CD4-positive, CD25-positive, alpha-beta regulatory T cell (primary cell): ENCODE results near the gene CBARP. TPM values are rescaled to one million over a fixed set of nuclear protein-coding genes. Genes with fewer than 3 reads are reported as not detected.

Experiments
- ATAC-seq, 2 donors: fragments of 150-1000 bp; cut with Tn5 transposase; one replicate each; pipeline ENCODE4 v1.10.0; 2021; ENCODE audit warnings: low read depth in 2 of 2, moderate number of reproducible peaks in 2 of 2, moderate library complexity in 1 of 2
- DNase-seq, 3 donors: peaks; one replicate each; pipeline versions ENCODE4 v3.0.0 to v3.0.0-alpha.2; 2012 to 2022; ENCODE audit warnings: mixed read lengths in 1 of 3
- H3K27ac ChIP-seq: one replicate; pipeline ENCODE4 v1.7.0; 2013; ENCODE audit warnings: mild to moderate bottlenecking, low read length; ENCODE audit not compliant: insufficient read depth, poor library complexity, severe bottlenecking
- H3K27me3 ChIP-seq: one replicate; pipeline ENCODE4 v1.7.0; 2013; ENCODE audit warnings: low read length; ENCODE audit not compliant: control insufficient read depth, insufficient read depth
- H3K36me3 ChIP-seq: one replicate; pipeline ENCODE4 v1.7.0; 2013; ENCODE audit warnings: mild to moderate bottlenecking, low read length, moderate library complexity; ENCODE audit not compliant: control insufficient read depth, insufficient read depth
- H3K4me1 ChIP-seq: 2 replicates; pipeline ENCODE4 v1.7.0; 2013; ENCODE audit warnings: mild to moderate bottlenecking, low read length; ENCODE audit not compliant: insufficient read depth, control insufficient read depth, poor library complexity, severe bottlenecking
- H3K4me3 ChIP-seq: one replicate; pipeline ENCODE4 v1.7.0; 2013; ENCODE audit warnings: low read depth, mild to moderate bottlenecking, low read length, moderate library complexity
- H3K9me3 ChIP-seq, 2 experiments: 1 replicate in 1 of 2; 2 replicates in 1 of 2; pipeline ENCODE4 v1.7.0; 2013; ENCODE audit warnings: low read length in 2 of 2, mild to moderate bottlenecking in 1 of 2, moderate library complexity in 1 of 2; ENCODE audit not compliant: control insufficient read depth in 2 of 2
- H3K27ac Mint-ChIP-seq, 3 donors: one replicate each; pipeline ENCODE4 v1.8.0; 2020 to 2022; ENCODE audit warnings: mild to moderate bottlenecking in 3 of 3, mixed read lengths in 3 of 3, moderate library complexity in 2 of 3
- H3K27me3 Mint-ChIP-seq: one replicate; pipeline ENCODE4 v1.8.0; 2022; ENCODE audit warnings: mild to moderate bottlenecking, mixed read lengths
- H3K36me3 Mint-ChIP-seq: one replicate; pipeline ENCODE4 v1.8.0; 2020; ENCODE audit warnings: mixed read lengths
- H3K4me1 Mint-ChIP-seq, 4 donors: one replicate each; pipeline ENCODE4 v1.8.0; 2020 to 2022; ENCODE audit warnings: mixed read lengths in 4 of 4, mild to moderate bottlenecking in 1 of 4
- H3K4me3 Mint-ChIP-seq, 4 donors: one replicate each; pipeline ENCODE4 v1.8.0; 2020 to 2022; ENCODE audit warnings: mild to moderate bottlenecking in 4 of 4, mixed read lengths in 4 of 4, moderate library complexity in 3 of 4
- H3K9me3 Mint-ChIP-seq, 7 donors: one replicate each; pipeline ENCODE4 v1.8.0; 2020 to 2022; ENCODE audit warnings: mixed read lengths in 7 of 7, mild to moderate bottlenecking in 3 of 7, moderate library complexity in 2 of 7
- polyA plus RNA-seq, 4 donors: library from polyadenylated mRNA; unstranded; fragments of 300-500 nt; fragmentation: Illumina TruSeq; gene quantifications; one replicate each; pipeline ENCODE4 v1.2.3, GENCODE V29; 2021
- total RNA-seq: library from RNA; stranded (reverse); gene quantifications from one replicate; pipeline ENCODE4 v1.2.3, GENCODE V29; 2022

Gene CBARP
- total RNA-seq (0.12 TPM), polyA plus RNA-seq (not detected)

- no peaks in the 10 kb centered on the region for H3K27me3 ChIP-seq
- Mint-ChIP-seq H3K4me3 (peak within 1 kb of the TSS; percentile 83 to 89 (median 86)), H3K9me3 (peaks cover 0 to 3% (median 0%) of the 10 kb centered on the region in 7 donors), H3K27me3 (peaks cover 21% of the 10 kb centered on the region), H3K36me3 (no peaks in the 10 kb centered on the region), H3K4me1 (peaks cover 0 to 34% (median 15%) of the 10 kb centered on the region in 4 donors), H3K27ac (peak within 1 kb of the TSS; percentile 68 to 76 (median 71))
- no peak within 1 kb of the TSS for H3K4me3 ChIP-seq
- H3K27ac ChIP-seq, result no peak within 1 kb of the TSS
- DNase-seq (peak in 1 of 3 donors; percentile 47), ATAC-seq (no peak)
- no peaks in the 10 kb centered on the region for H3K9me3 ChIP-seq
- H3K4me1 ChIP-seq, result peaks cover 37% of the 10 kb centered on the region
- no peaks in the 10 kb centered on the region for H3K36me3 ChIP-seq
Observed at GRCh38 chr19:1237754-1238368, at the start of gene CBARP. CBARP (minus strand) TSS chr19:1238005; CDS start chr19:1236100, 1,905 bp downstream.

DNA sequence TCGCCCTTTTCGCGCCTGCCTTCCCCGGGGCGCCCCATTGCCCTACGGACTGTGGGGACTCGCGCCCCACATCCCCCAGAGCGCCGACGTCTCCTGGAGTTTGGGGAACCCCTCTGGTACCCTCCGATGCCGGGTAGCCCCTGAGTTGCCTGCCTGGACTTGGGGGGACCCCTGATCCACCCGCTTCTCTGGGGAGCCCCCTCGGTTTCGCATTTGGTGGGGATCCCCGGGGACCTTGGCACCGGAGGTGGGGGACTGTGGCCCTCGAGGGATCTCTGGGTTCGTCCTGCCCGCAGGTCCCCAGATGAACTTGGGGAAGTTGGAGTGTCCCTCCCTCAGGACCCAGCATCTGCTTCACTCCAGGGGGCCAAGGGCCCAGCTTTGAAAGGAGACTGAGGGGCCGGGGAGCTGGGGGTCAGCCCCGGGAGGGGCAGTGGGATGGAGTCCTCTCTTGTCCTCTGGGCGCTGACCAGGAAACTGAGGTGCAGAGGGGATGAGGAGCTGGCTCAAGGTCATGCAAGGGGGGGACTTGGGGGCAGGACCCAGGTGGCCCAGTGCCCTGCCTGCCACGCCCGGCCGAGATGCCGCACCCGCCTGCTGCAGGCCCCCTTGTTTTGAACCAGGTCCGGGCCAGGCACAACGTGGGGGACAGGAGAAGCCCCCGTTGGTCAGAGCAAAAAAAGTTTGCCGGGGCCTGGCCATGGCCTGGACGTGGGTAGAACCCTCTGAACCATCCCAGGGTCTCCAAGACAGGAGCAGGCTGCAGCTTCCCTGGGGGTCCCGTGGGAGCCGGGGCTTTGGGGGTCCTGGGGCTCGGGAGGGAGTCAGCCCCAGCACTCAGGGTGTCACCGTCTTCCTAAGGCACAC, 48.9 kb upstream of the CBARP start:
- Histone ChIP-seq H3K27me3 (peaks cover 3% of the 10 kb centered on the region), H3K36me3 (no peaks in the 10 kb centered on the region), H3K27ac (no peak overlapping the region), H3K4me3 (no peak overlapping the region), H3K4me1 (peaks cover 5% of the 10 kb centered on the region), H3K9me3 (no peaks in the 10 kb centered on the region)
- peaks cover 0 to 8% (median 2%) of the 10 kb centered on the region in 4 donors for H3K4me1 Mint-ChIP-seq
- H3K9me3 Mint-ChIP-seq, result peaks cover 0 to 2% (median 0%) of the 10 kb centered on the region in 7 donors
- H3K27me3 Mint-ChIP-seq, result peaks cover 20% of the 10 kb centered on the region
- H3K36me3 Mint-ChIP-seq, result peaks cover 3% of the 10 kb centered on the region
- H3K27ac Mint-ChIP-seq, result no peak overlapping the region
- ATAC-seq (no peak), DNase-seq (no peak)
- peak overlapping the region in 1 of 4 donors; percentile 54 for H3K4me3 Mint-ChIP-seq

GRCh38 chr19:1285737-1286360, 48.0 kb upstream of the CBARP start, which contains the start of gene EFNA2:
EFNA2 (plus strand) TSS chr19:1285873; CDS start chr19:1286169, 296 bp downstream.
- DNase-seq (no peak), ATAC-seq (no peak)
- no peaks in the 10 kb centered on the region for H3K36me3 ChIP-seq
- peaks cover 3% of the 10 kb centered on the region for H3K27me3 ChIP-seq
- no peak within 1 kb of the TSS for H3K27ac ChIP-seq
- H3K4me1 ChIP-seq, result peaks cover 5% of the 10 kb centered on the region
- H3K4me3 Mint-ChIP-seq, result peak within 1 kb of the TSS; percentile 38 to 89 (median 48)
- H3K36me3 Mint-ChIP-seq, result peaks cover 3% of the 10 kb centered on the region
- H3K4me3 ChIP-seq, result no peak within 1 kb of the TSS
- H3K9me3 ChIP-seq, result no peaks in the 10 kb centered on the region
- H3K27ac Mint-ChIP-seq, result no peak within 1 kb of the TSS
- H3K4me1 Mint-ChIP-seq, result peaks cover 0 to 8% (median 2%) of the 10 kb centered on the region in 4 donors
- peaks cover 20% of the 10 kb centered on the region for H3K27me3 Mint-ChIP-seq
- peaks cover 0 to 2% (median 0%) of the 10 kb centered on the region in 7 donors for H3K9me3 Mint-ChIP-seq

DNA sequence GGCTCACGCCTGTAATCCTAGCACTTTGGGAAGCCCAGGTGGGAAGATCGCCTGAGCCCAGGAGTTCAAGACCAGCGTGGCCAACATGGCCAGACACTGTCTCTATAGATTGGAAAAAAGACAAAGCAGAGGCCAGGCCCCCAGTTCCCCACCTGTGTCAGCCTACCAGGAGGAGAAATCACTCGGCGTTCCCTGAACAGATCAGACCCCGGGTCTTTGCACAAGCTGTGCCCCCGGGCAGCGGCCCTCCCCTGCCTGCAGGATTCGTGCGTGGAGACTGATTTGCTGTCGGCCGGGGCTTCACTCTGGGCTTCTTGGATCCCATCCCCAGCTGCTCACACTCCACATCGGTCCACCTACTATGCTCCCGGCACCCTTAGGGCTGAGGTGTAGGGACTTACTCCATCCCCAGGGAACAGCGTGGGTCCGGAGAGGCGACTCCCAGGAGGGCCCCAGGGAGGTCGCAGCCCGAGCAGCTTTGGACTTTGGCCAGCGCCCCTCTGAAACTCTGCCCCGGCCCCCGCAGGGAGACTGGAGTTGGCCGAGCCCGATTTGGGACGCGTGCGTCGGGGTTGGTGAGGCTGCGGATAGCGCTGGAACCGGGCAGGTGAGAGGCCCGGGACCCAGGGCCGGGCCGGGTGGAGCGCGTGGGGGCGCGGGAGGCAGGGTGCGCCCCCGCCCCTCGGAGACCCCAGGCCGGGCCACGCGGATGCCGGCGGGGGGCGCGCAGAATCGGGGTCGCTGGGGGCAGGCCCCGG, 47.4 kb upstream of the CBARP start:
- Mint-ChIP-seq H3K27me3 (peaks cover 20% of the 10 kb centered on the region), H3K27ac (no peak overlapping the region), H3K4me3 (peak overlapping the region; percentile 38 to 89 (median 48)), H3K4me1 (peaks cover 0 to 8% (median 2%) of the 10 kb centered on the region in 4 donors), H3K36me3 (peaks cover 3% of the 10 kb centered on the region), H3K9me3 (peaks cover 0 to 2% (median 0%) of the 10 kb centered on the region in 7 donors)
- Histone ChIP-seq H3K9me3 (no peaks in the 10 kb centered on the region), H3K4me3 (no peak overlapping the region), H3K4me1 (peaks cover 5% of the 10 kb centered on the region), H3K27me3 (peaks cover 3% of the 10 kb centered on the region), H3K27ac (no peak overlapping the region), H3K36me3 (no peaks in the 10 kb centered on the region)
- DNase-seq (no peak), ATAC-seq (no peak)

GRCh38 chr19:1284293-1284978, 46.6 kb upstream of the CBARP start:
- H3K27ac Mint-ChIP-seq, result no peak overlapping the region
- no peak for DNase-seq

GRCh38 chr19:1283917-1284292, 46.1 kb upstream of the CBARP start:
- Mint-ChIP-seq H3K36me3 (peaks cover 7% of the 10 kb centered on the region), H3K27me3 (peaks cover 25% of the 10 kb centered on the region)

More at GRCh38 chr19:1284293-1284978, 46.6 kb upstream of the CBARP start:
- Mint-ChIP-seq H3K36me3 (peaks cover 7% of the 10 kb centered on the region), H3K9me3 (peaks cover 0 to 2% (median 0%) of the 10 kb centered on the region in 7 donors), H3K27me3 (peaks cover 25% of the 10 kb centered on the region), H3K4me3 (peak overlapping the region; percentile 29 to 89 (median 48)), H3K4me1 (peaks cover 0 to 15% (median 7%) of the 10 kb centered on the region in 4 donors)
- no peaks in the 10 kb centered on the region for H3K36me3 ChIP-seq
- H3K27ac ChIP-seq, result no peak overlapping the region
- no peak overlapping the region for H3K4me3 ChIP-seq
- no peaks in the 10 kb centered on the region for H3K9me3 ChIP-seq
- no peak for ATAC-seq
- H3K27me3 ChIP-seq, result peaks cover 3% of the 10 kb centered on the region
- H3K4me1 ChIP-seq, result peaks cover 7% of the 10 kb centered on the region

More at GRCh38 chr19:1283917-1284292, 46.1 kb upstream of the CBARP start:
- no peak for ATAC-seq
- Histone ChIP-seq H3K36me3 (peaks cover 3% of the 10 kb centered on the region), H3K4me3 (no peak overlapping the region), H3K9me3 (no peaks in the 10 kb centered on the region), H3K27ac (no peak overlapping the region), H3K27me3 (peaks cover 3% of the 10 kb centered on the region), H3K4me1 (peaks cover 8% of the 10 kb centered on the region)
- peaks cover 0 to 15% (median 8%) of the 10 kb centered on the region in 4 donors for H3K4me1 Mint-ChIP-seq
- no peak overlapping the region for H3K27ac Mint-ChIP-seq
- H3K4me3 Mint-ChIP-seq, result peak overlapping the region in 1 of 4 donors; percentile 29
- DNase-seq, result no peak
- H3K9me3 Mint-ChIP-seq, result peaks cover 0 to 2% (median 0%) of the 10 kb centered on the region in 7 donors
